ENCODE measurements around the gene SPRYD3.
A peak's percentile ranks its signal among the peaks of the same experiment; 100 is the strongest.
"Not testable (repeated sequence)": the region's sequence is repeated elsewhere in the genome, so short reads cannot be mapped to it uniquely, and the experiment has no call there.

Gene SPRYD3

DNA sequence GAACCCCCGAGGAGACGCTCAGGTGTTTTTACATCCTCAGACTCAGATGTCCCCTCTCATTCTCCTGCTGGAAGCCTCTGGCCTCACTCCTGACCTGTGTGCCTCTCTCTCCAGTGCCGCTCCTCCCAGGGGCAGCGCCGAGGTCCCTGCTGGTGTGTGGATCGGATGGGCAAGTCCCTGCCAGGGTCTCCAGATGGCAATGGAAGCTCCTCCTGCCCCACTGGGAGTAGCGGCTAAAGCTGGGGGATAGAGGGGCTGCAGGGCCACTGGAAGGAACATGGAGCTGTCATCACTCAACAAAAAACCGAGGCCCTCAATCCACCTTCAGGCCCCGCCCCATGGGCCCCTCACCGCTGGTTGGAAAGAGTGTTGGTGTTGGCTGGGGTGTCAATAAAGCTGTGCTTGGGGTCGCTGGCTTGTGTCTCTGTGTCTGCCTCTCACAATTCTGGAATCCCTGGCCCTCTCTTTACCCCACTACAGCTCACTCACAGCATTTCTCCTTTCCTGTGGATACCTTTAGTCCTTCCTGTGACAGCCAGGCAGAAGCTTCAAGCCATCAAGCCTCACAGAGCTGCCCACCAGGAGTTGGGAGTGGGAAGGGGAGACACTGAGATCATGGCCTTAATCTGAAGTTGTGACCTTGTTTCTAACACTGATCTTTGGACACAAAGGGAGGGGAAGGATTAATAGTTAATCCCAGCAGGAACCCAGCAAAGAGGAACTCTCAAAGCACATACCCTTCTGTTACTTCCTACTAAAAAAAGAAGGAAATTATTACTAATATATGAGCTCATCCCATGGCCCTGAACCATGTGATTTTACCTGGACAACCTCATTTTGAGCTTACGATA lies 23.0 kb upstream of the SPRYD3 start:
- DNase-seq, result peak; percentile 68

DNA sequence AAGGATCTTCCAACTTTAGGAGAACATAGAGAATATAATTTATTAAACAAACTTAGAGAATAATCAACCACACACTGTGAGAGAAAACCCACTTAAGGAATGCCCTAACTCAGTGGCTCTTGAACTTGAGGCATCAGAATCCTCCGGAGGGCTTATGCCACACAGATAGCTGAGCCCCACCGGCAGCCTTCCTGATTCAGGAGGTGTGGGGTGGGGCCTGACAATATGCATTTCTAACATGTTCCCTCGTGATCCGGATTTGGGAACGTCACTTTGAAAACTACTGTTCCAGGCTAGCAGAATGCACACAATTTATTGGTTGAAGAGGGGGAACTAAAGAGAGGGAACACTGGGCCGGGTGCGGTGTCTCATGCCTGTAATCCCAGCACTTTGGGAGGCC lies 22.1 kb upstream of the SPRYD3 start:
- DNase-seq, result no peak

DNA sequence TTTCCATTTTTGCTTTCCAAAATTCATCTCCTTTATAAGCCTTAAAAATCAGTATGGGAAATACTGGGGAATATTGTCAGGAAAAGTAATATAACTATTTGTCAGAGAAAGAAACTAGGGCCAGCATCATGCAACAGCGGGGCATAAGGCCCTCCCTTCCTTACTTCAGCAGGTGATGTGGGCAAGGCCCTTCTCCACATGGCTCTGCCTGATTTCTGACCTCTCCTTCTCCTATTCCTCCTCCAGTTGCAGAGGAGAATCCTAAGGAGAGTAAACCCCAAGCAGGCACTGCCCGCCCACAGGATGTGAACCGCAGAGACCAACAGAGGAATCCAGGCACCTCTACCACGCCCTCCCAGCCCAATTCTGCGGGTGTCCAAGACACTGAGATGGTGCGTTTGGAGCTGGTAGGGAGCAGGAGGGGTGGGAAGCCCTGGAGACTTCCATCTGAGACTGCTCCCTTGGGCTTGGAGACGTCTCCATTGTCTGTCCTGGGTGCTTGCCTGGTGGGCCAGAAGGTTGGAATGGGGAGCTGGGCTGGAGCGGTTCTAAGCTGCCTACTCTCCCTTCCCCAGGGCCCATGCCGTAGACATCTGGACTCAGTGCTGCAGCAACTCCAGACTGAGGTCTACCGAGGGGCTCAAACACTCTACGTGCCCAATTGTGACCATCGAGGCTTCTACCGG lies 21.4 kb upstream of the SPRYD3 start:
- no peak for DNase-seq

DNA sequence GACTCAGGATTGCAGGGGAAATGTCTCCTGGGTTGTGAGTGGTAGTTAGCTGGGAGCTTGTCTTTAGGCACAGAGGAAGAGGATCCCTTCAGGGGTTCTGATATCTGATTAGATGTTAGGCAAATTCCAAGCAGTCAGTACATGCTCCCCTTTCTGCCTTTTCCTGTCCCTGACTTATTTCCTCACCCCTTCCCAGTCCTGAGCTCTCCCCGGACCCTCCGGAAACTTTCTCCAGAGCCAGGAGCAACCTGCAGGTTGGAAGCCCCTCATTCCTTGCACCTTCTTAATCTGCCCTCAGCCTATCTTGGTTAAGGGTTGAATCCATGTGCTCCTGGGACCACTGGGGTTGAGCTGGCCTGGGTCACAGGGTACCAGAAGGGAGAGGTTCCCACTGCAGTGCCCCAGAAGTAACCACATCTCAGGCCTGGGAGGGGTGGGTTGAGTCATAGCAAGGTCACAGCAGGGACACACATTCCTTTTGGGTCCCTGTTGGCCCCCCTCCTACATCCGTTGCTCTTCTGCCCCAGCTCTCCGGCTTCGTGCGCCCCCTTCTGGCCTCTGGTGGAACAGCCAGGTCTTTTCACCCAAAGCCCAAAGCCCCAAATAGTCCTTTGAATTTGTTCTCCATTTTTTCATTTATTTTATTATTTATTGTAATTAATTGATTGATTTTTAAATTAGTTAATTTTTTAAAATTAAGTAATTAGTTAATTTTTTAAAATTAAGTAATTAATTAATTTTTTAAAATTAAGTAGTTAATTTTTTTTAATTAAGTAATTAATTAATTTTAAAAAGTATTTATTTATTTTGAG lies 20.1 kb upstream of the SPRYD3 start:
- DNase-seq, result peak; percentile 75

DNA sequence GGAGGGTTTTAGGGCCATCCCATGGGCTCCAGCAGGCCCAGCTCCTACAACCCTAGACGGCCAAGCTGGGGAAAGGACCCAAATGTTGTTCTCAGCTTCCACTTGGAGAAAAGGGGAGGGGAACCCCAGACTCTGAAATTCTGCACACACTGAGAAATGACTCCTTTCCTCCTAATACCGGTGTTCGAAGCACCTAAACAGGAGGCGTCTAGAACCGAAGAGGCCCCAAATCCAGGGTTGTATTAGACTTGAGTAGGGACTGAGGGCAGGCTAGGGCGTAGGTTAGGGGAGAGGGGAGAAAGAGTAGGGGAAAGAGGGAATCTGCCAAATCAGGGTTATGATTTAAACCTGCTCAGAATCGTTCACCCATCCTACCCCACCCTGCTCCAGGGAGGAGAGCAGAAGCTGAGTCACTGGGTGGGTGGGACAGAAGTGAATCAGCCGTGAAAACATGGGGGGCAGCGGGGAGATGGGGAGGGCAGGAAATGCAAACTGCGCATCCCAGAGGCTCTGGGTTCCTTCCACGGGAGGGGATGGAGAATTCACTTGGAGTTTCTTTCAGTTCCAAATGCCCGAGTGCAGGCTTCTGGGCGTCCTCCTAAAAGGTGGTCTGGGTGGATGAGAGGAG lies 19.3 kb upstream of the SPRYD3 start:
- DNase-seq, result no peak

DNA sequence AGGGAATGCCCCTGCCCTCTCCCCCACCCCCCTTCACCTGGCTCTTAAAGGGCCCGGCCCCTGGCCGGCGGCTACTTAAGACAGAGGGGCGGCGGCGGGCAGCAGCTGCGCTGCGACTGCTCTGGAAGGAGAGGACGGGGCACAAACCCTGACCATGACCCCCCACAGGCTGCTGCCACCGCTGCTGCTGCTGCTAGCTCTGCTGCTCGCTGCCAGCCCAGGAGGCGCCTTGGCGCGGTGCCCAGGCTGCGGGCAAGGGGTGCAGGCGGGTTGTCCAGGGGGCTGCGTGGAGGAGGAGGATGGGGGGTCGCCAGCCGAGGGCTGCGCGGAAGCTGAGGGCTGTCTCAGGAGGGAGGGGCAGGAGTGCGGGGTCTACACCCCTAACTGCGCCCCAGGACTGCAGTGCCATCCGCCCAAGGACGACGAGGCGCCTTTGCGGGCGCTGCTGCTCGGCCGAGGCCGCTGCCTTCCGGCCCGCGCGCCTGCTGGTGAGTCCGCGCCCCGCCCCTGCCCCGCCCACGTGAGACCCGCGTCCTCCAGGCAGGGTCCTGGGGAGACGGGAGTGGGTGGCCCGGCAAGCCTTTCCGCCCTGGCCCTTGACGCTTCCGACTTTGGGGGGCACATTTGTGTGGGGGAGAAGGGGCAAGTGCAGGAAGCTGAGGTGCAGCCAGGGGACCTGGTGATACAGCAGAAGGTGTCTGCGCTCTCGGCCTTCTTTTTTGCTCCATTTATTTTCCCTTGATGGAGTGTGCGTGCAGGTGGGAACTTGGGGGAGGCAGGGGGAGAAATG lies 18.6 kb upstream of the SPRYD3 start, which contains the start of gene IGFBP6:
TSS of gene IGFBP6 (plus strand) at position 104 of the 790 bp plus-strand sequence. CDS start at position 155, 51 bp downstream.
- DNase-seq, result no peak

DNA sequence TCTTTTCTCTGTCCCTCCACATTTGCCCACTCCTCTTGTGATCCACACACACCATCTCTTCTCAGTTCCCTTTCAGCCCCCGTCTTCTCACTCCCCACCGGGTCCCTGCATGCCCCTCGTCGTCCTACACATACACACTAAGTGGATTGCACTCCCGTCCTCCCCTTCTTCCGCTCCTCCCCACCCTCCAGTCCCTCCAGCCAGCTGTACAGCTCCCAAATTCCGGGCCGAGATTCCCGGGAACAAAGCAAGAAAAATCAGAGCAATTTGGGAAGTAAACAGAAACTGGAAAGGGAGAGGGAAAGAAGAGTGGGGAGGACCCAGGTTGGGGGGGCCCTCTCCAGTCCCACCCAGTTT lies 18.0 kb upstream of the SPRYD3 start:
- no peak for DNase-seq

DNA sequence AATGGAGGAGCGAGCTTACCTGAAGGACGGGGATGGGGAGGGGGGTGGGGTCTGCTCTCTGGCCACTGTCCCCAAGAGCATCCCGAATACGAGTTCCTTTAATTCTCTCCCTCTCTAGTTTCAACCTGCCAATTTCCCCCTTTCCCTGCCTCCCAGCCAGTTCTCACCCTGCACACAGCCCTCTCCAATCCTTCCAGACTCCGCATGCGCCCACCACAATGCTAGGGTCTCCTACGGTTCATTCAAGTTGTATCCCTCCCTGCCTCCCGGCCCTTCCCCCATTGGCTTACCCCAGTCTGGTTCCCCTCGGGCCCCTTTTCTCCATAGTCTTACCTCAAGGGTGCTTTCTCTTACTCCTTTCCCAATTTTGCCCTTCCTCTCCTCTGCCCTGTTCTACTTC lies 17.6 kb upstream of the SPRYD3 start:
- no peak for DNase-seq

DNA sequence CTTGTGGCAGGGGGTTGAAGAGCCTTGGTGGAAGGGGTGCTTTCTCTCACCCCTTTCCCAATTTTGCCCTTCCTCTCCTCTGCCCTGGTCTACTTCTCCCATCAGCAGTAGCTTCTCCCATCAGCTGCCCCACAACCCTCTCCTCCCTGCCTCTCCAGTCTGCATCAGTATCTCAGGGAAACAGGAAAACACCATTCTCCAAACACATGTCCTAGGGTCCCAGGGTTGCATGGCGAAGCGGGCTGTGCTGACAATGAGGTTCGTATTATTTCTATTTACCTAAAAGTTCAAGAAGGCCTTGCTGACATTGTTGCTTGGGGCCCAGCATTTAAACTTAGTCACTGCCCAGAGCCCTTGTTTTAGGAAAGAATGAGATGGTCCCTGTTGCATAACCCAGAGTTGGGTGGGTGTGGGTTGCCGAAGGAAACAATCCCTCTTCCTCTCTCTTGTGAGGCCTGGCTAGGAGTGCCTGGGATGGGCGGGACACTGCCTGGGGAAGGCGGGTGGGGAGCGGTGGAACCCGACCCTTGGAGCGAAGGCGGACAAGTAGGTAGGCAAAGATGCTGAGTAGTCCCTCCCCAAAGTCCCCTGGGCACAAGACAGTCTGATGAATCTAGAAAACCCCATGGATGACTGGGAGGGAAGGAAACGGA lies 17.0 kb upstream of the SPRYD3 start:
- DNase-seq, result peak; percentile 67

DNA sequence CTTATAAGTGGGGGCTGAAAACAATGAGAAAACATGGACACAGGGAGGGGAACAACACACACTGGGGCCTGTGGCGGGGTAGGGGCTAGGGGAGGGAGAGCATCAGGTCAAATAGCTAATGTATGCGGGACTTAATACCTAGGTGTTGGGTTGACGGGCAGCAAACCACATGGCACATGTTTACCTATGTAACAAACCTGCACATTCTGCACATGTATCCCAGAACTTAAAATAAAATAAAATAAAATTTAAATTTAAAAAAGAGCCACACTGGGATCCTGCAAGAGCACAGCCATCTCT lies 16.4 kb upstream of the SPRYD3 start:
- not testable (repeated sequence) for DNase-seq

DNA sequence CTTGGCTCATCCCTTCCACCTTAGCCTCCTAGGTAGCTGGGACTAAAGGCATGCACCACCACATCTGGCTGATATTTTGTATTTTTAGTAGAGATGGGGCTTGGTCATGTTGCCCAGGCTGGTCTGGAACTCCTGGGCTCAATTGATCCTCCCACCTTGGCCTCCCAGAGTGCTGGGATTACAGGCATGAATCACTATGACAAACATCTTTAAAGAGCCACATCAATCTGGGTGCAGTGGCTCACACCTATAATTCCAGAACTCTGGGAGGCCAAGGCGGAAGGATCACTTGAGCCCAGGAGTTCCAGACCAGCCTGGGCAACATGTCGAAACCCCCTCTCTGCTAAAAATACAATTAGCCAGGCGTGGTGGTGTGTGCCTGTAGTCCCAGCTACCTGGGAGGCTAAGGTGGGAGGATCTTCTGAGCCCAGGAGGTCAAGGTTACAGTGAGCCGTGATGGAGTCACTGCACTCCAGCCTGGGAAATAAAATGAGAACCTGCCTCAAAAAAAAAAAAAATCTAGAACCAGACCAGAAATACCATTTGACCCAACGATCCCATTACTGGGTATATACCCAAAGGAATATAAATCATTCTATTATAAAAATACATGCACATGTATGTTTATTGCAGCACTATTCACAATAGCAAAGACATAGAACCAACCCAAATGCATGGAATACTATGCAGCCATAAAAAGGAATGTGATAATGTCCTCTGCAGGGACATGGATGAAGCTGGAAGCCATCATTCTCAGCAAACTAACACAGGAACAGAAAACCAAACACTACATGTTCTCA lies 15.8 kb upstream of the SPRYD3 start:
- not testable (repeated sequence) for DNase-seq

DNA sequence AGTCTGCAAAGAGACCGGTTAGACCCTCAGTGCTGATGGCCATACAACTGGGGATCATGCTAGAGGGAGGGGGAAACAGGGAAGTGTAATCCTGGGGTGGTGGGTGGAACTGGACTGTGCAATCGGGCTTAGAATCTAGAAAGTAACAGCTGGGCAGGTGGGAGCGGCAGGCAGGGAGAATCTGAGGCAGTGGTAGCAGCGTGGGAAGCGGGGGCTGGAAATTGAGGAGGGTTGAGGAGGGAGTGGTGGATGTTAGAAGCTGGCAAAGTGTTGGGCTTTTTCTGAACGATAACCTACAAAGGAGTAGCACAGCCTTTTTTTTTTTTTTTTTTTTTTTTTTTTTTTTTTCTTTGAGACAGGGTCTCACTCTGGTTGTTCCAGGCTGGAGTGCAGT lies 15.2 kb upstream of the SPRYD3 start:
- DNase-seq, result no peak

DNA sequence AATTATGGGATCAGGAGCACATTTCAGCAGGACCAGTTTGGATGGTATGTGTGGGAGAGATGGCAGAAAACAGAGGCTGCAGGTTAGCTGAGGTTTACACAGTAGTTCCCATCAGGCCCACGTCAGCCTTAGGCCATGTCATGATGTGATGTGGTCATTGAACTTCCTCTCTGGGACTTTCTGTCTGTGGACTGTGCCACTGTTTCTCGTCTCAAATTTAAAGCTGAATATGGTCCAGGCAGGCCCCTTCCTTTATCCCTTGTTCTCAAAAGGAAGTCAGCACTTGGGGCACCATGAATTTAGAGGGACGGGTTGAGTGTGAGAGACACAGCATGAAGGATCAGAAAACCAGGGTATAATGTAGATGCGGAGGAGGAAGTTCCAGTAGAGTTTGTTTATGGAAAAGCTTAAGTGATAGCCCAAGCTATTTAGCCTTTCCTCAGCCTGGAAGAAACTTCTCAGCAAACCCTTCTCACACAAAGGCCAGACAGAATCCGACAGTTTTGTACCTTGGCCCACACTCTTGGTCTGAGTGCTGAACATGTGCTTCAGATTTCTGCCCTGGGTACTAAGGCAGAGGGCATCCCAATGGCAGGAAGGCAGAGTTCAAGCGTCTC lies 14.7 kb upstream of the SPRYD3 start:
- DNase-seq, result peak; percentile 88

DNA sequence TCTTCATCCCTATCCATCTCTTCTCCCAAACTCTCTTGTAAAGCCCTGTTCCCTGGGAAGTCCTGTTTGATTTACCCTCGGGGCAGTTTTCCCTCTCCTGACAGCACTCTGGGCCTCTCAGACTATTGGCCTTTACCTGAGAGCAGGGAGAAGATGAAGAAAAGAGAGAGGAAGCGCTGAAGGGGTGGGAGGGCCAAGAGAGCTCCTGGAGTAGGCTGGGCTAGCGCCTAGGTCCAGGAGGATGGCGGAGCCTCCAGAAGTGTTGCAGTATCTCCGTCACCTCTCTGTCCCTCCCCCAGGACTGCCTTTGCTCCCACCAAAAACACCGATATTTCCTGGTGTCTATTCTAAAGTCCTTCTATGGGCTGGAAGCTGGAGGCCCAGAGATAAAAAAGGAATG lies 12.6 kb upstream of the SPRYD3 start:
- DNase-seq, result no peak

DNA sequence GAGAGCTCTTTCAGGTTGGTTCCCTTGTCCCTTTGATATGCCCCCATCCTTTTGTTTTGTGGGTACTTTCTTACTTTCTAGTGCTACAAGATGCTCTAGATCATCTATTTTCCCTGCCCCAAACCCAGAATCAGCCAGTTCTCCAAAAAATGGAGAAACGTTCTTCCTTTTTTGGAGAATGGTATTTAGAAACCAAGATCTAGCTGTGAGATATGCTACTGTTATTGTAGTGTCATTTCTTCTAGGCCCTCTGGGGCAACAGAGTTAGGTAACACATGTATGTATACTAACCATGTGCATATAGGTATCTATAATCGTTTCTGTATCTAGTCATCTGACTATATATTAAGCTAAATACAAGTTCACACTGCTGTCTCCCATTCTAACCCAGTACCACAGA lies 11.4 kb upstream of the SPRYD3 start:
- DNase-seq, result no peak

DNA sequence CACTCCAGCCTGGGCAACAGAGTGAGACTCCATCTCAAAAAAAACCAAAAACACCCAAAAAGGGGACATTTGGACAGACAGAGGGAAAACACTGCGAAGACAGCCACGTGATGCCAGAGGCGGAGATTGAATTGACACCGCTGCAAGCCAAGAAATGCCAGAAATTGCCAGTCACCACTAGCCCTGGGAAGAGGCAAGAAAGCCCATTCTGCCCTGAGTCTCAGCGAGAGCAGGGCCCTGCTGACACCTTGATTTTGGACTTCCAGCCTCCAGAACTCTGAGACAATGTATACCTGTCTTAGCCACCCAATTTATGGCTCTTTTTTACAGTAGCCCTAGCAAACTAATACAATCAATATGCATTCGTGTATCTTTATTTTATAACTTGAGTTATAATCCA lies 10.9 kb upstream of the SPRYD3 start:
- no peak for DNase-seq

DNA sequence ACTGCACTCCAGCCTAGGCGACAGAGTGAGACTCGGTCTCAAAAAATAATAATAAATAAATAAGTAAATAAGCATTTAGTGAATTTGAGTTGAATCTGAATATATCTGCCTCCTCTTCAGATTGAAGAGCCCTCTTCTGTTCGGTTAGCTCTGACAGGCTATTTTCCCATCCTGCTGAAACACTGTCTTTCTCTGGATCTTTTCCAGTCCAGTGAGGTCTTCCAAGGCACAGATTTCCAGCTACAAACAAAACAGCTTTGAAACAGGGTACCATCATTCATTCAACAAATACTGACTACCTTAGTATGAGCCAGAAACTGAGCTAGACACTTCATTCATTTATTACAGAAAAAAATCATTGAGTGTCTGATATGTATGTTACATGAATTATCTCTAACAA lies 7.2 kb upstream of the SPRYD3 start:
- no peak for DNase-seq

DNA sequence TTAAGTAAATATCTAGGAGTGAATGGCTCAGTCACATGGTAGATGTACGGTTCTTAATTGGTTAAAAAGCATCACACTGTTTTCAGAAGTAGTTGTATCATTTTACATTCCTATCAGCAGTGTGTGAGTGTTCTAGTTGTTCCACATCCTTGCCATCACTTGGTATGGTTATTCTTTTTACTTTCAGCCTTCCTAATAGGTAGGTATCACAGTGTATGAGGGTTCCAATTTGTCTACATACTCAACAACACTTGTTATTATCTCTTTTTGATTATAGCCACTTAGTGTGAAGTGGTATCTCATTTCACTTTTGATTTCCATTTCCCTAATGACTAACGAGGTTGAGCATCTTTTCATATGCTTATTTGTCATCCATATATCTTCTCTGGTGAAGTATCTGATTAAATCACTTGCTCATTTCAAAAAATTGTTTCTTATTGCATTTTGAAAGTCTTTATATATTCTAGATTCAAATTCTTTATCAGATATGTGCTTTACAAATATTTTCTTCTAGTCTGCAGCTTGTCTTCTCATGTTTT lies 3.5 kb upstream of the SPRYD3 start:
- DNase-seq, result peak; percentile 68

DNA sequence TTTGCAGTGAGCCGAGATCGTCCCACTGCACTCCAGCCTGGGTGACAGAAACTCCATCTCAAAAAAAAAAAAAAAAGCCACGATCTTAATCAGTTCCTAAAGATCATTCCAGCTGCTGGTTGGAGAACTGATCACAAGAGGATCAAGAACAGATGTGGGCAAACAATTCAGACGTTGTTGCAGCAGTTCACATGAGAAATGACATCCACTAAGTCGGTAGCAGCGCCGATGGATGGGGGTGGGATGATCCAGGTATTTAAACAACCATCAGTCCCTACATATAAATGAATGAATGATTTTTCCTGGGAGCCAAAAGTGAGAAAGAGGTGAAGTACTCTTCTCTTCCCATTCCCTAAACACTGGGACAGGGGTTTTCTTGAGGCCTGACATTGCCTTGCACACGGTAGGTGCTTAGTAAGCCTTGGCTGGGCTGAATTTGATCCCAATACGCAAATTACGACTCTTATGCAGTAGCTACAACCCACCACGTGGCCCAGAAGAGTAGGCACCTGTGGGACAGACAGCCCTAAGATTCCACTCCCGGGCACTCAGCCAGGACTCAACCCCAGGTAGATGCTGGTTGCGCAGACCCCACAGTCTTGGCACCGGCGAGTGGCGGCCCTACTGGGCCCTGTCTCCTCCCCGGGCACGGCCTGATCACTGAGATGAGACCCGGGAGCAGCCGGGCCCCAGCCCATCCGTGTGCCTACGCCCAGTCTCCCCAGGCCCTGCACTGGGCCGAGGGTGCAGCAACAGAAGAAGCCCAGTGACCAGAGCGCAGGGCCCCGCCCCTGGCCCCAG lies 565 bp downstream of the SPRYD3 start:
- DNase-seq, result no peak

Data from inflammatory macrophage treated with lipopolysaccharide for 4 hours (primary cell).